Peyer's patch (tissue), 4 donors: ENCODE data around the gene ARHGAP26. TPM values are rescaled to one million over a fixed set of nuclear protein-coding genes. Genes with fewer than 3 reads are reported as not detected.

ENCODE experiments used
- DNase-seq, 3 donors: peaks; one replicate each; pipeline ENCODE4 v3.0.0-alpha.2; 2017 to 2019
- H3K27ac ChIP-seq, 4 donors: fragments of 200-600 bp; sonication (generic); one replicate each; pipeline ENCODE4 v1.5.1; 2016 to 2019
- H3K27me3 ChIP-seq, 2 donors: fragments of 200-600 bp; sonication (generic); one replicate each; pipeline ENCODE4 v1.5.1; 2019
- H3K36me3 ChIP-seq, 3 donors: fragments of 200-600 bp; sonication (generic); one replicate each; pipeline ENCODE4 v1.5.1; 2016 to 2019
- H3K4me1 ChIP-seq, 4 donors: fragments of 200-600 bp; sonication (generic); one replicate each; pipeline ENCODE4 v1.5.1; 2016 to 2019
- H3K4me3 ChIP-seq, 4 donors: fragments of 200-600 bp; sonication (generic); 1 replicate in 3 of 4; 2 replicates in 1 of 4; pipeline ENCODE4 v1.5.1; 2016 to 2019; ENCODE audit warnings: mild to moderate bottlenecking in 1 of 4
- H3K9me3 ChIP-seq, 4 donors: fragments of 200-600 bp; sonication (generic); one replicate each; pipeline ENCODE4 v1.5.1; 2016 to 2019; ENCODE audit warnings: mild to moderate bottlenecking in 1 of 4
- CTCF ChIP-seq, 6 experiments: fragments of 450-650 bp in 4 of 6; fragments of 200-600 bp in 2 of 6; sonication (generic) in 1 of 6; IDR thresholded peaks; one replicate each; pipeline ENCODE4 v1.5.1; 2017 to 2019; ENCODE audit warnings: antibody characterized with exemption in 6 of 6, mild to moderate bottlenecking in 3 of 6, moderate library complexity in 1 of 6
- POLR2A ChIP-seq, 2 donors: fragments of 450-650 bp; IDR thresholded peaks; one replicate each; pipeline ENCODE4 v1.5.1; 2017; ENCODE audit warnings: antibody characterized with exemption in 2 of 2, mild to moderate bottlenecking in 2 of 2, moderate library complexity in 2 of 2
- total RNA-seq, 4 donors: library from RNA; depleted of rRNA; stranded (reverse); fragments of >200 nt; gene quantifications; one replicate each; pipeline ENCODE4 v1.1.0, GENCODE V29; 2016

The ARHGAP26 gene
- total RNA-seq, 4 donors from 2014 or later: 60.1 to 180 (median 126) TPM

- H3K27ac ChIP-seq: peak overlapping the region in 3 of 4 donors; percentile 35 to 87 (median 67)
These were observed 51.7 kb downstream of the ARHGAP26 start for GRCh38 chr5:142821733-142822487.

GRCh38 chr5:142823126-142823525, 52.9 kb downstream of the ARHGAP26 start:
- no peak for TF ChIP-seq POLR2A (IDR thresholded peaks at IDR 0.05)
- TF ChIP-seq CTCF (IDR thresholded peaks at IDR 0.05): no peak
- Histone ChIP-seq H3K4me1 (peaks cover 0 to 66% (median 13%) of the 10 kb centered on the region in 4 donors), H3K27ac (peak overlapping the region in 2 of 4 donors; percentile 4 to 73), H3K9me3 (no peaks in the 10 kb centered on the region), H3K36me3 (no peaks in the 10 kb centered on the region), H3K27me3 (no peaks in the 10 kb centered on the region), H3K4me3 (no peak overlapping the region)
- DNase-seq: no peak

More at GRCh38 chr5:142821733-142822487, 51.7 kb downstream of the ARHGAP26 start:
- Histone ChIP-seq H3K36me3 (no peaks in the 10 kb centered on the region), H3K4me3 (no peak overlapping the region), H3K27me3 (no peaks in the 10 kb centered on the region), H3K4me1 (peaks cover 0 to 66% (median 14%) of the 10 kb centered on the region in 4 donors), H3K9me3 (no peaks in the 10 kb centered on the region)
- TF ChIP-seq POLR2A (IDR thresholded peaks at IDR 0.05) (no peak), CTCF (IDR thresholded peaks at IDR 0.05) (no peak)
- no peak for DNase-seq

- no peaks in the 10 kb centered on the region for H3K27me3 ChIP-seq
- DNase-seq: no peak
- H3K4me3 ChIP-seq: no peak overlapping the region
- H3K36me3 ChIP-seq: no peaks in the 10 kb centered on the region
- H3K4me1 ChIP-seq: peaks cover 0 to 64% (median 12%) of the 10 kb centered on the region in 4 donors
- no peak overlapping the region for H3K27ac ChIP-seq
- H3K9me3 ChIP-seq: no peaks in the 10 kb centered on the region
- TF ChIP-seq POLR2A (IDR thresholded peaks at IDR 0.05) (no peak), CTCF (IDR thresholded peaks at IDR 0.05) (no peak)
These were observed 53.6 kb downstream of the ARHGAP26 start for GRCh38 chr5:142823806-142824205.

GRCh38 chr5:142824391-142824790, 54.2 kb downstream of the ARHGAP26 start:
- Histone ChIP-seq H3K27me3 (no peaks in the 10 kb centered on the region), H3K9me3 (no peaks in the 10 kb centered on the region), H3K36me3 (no peaks in the 10 kb centered on the region), H3K4me1 (peaks cover 0 to 59% (median 7%) of the 10 kb centered on the region in 4 donors), H3K4me3 (no peak overlapping the region), H3K27ac (no peak overlapping the region)
- DNase-seq: no peak
- TF ChIP-seq POLR2A (IDR thresholded peaks at IDR 0.05) (no peak), CTCF (IDR thresholded peaks at IDR 0.05) (no peak)

- Histone ChIP-seq H3K4me1 (peaks cover 0 to 53% (median 5%) of the 10 kb centered on the region in 4 donors), H3K27ac (no peak overlapping the region), H3K36me3 (no peaks in the 10 kb centered on the region), H3K27me3 (no peaks in the 10 kb centered on the region), H3K4me3 (no peak overlapping the region), H3K9me3 (no peaks in the 10 kb centered on the region)
- no peak for TF ChIP-seq CTCF (IDR thresholded peaks at IDR 0.05)
- TF ChIP-seq POLR2A (IDR thresholded peaks at IDR 0.05): no peak
- no peak for DNase-seq
These were observed 55.4 kb downstream of the ARHGAP26 start for GRCh38 chr5:142825378-142826089.
